ENCODE measurements around the gene CXXC5. TPM values are rescaled to one million over a fixed set of nuclear protein-coding genes. Genes with fewer than 3 reads are reported as not detected.
A peak's percentile ranks its signal among the peaks of the same experiment; 100 is the strongest.

CXXC5 gene
- total RNA-seq, 2 experiments from 2014 or later = 26.7 to 113 TPM

GRCh38 chr5:139699351-139699750 lies 51.2 kb downstream of the CXXC5 start:
- Histone ChIP-seq H2AFZ (ENCODE audit: low read length) (no peak overlapping the region), H3K4me2 (ENCODE audit: low read length) (no peak overlapping the region), H3K79me2 (ENCODE audit: insufficient read depth, low read depth, low read length) (no peaks in the 10 kb centered on the region), H3K9me2 (ENCODE audit: insufficient read depth, low read length) (no peaks in the 10 kb centered on the region), H3K27ac (ENCODE audit: low read depth, low read length, poor library complexity, severe bottlenecking) (no peak overlapping the region), H3K4me1 (ENCODE audit: insufficient read depth, low read length, poor library complexity, severe bottlenecking) (peaks cover 27% of the 10 kb centered on the region), H3K4me3 (ENCODE audit: low read depth, low read length, poor library complexity, severe bottlenecking) (no peak overlapping the region), H3K9me3 (ENCODE audit: low read length) (no peaks in the 10 kb centered on the region), H3K36me3 (ENCODE audit: insufficient read depth, low read length) (no peaks in the 10 kb centered on the region), H4K20me1 (ENCODE audit: insufficient read depth, low read length) (no peaks in the 10 kb centered on the region)
- TF ChIP-seq CTCF (conservative IDR thresholded peaks at IDR 0.05; ENCODE audit: low read length) = no peak
- TF ChIP-seq EZH2phosphoT487 (IDR thresholded peaks at IDR 0.05; ENCODE audit: borderline replicate concordance, low read depth, low read length) = no peak
- no TSS peak for BruUV-seq (replicated peaks)
- ChIA-PET POLR2A (interaction anchor here (0.8 to 1.1 kb wide), 2 partner anchors 63 to 72 kb away, joined by 3 read pairs; no protein-coding TSS in a partner anchor), CTCF (ENCODE audit: unreplicated experiment) (interaction anchor here (0.7 kb wide), 1 partner anchor 10 kb away, joined by 3 read pairs; no protein-coding TSS in a partner anchor)
- DNase-seq (ENCODE audit: low spot score) = no peak
- intact Hi-C loops (cut with micrococcal nuclease; ENCODE audit: unreplicated experiment) = no loop called here

- Histone ChIP-seq H3K27ac (ENCODE audit: low read depth, low read length, poor library complexity, severe bottlenecking) (no peak overlapping the region), H3K79me2 (ENCODE audit: insufficient read depth, low read depth, low read length) (no peaks in the 10 kb centered on the region), H2AFZ (ENCODE audit: low read length) (peak overlapping the region; percentile 53; the same call in 1 of the 2 replicates), H3K9me3 (ENCODE audit: low read length) (no peaks in the 10 kb centered on the region), H3K36me3 (ENCODE audit: insufficient read depth, low read length) (no peaks in the 10 kb centered on the region), H3K4me1 (ENCODE audit: insufficient read depth, low read length, poor library complexity, severe bottlenecking) (peaks cover 31% of the 10 kb centered on the region), H3K4me3 (ENCODE audit: low read depth, low read length, poor library complexity, severe bottlenecking) (no peak overlapping the region), H3K9me2 (ENCODE audit: insufficient read depth, low read length) (no peaks in the 10 kb centered on the region), H4K20me1 (ENCODE audit: insufficient read depth, low read length) (no peaks in the 10 kb centered on the region), H3K4me2 (ENCODE audit: low read length) (peak overlapping the region; percentile 35)
- intact Hi-C loops (cut with micrococcal nuclease; ENCODE audit: unreplicated experiment) = no loop called here
- CTCF ChIA-PET (ENCODE audit: unreplicated experiment) = no interaction called here
- DNase-seq (ENCODE audit: low spot score) = no peak
- no TSS peak for BruUV-seq (replicated peaks)
- TF ChIP-seq EZH2phosphoT487 (IDR thresholded peaks at IDR 0.05; ENCODE audit: borderline replicate concordance, low read depth, low read length) = no peak
- no peak for TF ChIP-seq CTCF (conservative IDR thresholded peaks at IDR 0.05; ENCODE audit: low read length)
- POLR2A ChIA-PET = interaction anchor here (0.7 to 1.2 kb wide), 5 partner anchors 10 to 67 kb away, joined by 3 to 4 read pairs (median 3); no protein-coding TSS in a partner anchor
These were observed 52.5 kb downstream of the CXXC5 start for GRCh38 chr5:139700711-139701055.

DNA sequence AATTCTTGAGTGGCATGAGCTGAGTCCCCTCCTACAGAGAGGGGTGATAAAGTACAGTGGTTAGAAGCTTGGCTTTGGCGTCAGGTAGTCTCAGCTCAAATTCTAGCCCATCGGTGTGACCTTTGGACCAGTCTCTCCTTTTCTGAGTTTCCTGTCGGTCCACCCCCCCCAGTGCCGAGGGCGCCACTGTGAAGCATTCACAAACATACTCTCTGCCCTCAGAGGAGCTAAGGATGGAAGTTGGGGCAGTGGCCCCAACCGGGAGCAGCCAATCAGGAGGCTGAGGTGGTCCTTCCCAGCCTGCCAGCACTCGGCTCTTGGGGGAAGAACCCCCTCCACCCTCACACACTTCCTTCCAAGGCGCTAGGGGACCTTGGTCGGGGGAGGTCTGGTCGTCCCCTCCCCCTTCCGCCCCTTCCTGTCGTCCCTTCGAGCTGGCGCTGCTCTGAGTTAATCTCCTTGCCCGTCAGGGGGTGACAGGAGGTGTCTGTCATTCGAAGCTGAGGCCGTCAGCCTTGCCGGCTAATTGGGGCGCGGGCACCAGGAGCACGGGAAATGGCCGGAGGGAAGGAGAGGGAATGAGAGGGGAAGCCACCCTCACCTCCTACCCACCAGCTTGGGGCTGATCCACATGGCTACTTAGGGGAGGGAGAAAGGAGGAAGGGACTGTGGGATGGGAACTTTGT lies 53.0 kb downstream of the CXXC5 start:
- no TSS peak for BruUV-seq (replicated peaks)
- intact Hi-C loops (cut with micrococcal nuclease; ENCODE audit: unreplicated experiment) = no loop called here
- no peaks in the 10 kb centered on the region for H3K36me3 ChIP-seq (ENCODE audit: insufficient read depth, low read length)
- H3K27ac ChIP-seq (ENCODE audit: low read depth, low read length, poor library complexity, severe bottlenecking) = no peak overlapping the region
- ChIA-PET POLR2A (interaction anchor here (0.5 to 1.2 kb wide), 6 partner anchors 9 to 99 kb away, joined by 3 to 4 read pairs (median 3); no protein-coding TSS in a partner anchor), CTCF (ENCODE audit: unreplicated experiment) (interaction anchor here (1.2 kb wide), 1 partner anchor 10 kb away, joined by 3 read pairs; no protein-coding TSS in a partner anchor)
- H3K4me1 ChIP-seq (ENCODE audit: insufficient read depth, low read length, poor library complexity, severe bottlenecking) = peaks cover 36% of the 10 kb centered on the region
- peak; percentile 54 for DNase-seq (ENCODE audit: low spot score)
- TF ChIP-seq CTCF (conservative IDR thresholded peaks at IDR 0.05; ENCODE audit: low read length) (no peak), EZH2phosphoT487 (IDR thresholded peaks at IDR 0.05; ENCODE audit: borderline replicate concordance, low read depth, low read length) (no peak)
- H3K4me3 ChIP-seq (ENCODE audit: low read depth, low read length, poor library complexity, severe bottlenecking) = no peak overlapping the region
- H3K79me2 ChIP-seq (ENCODE audit: insufficient read depth, low read depth, low read length) = no peaks in the 10 kb centered on the region
- H4K20me1 ChIP-seq (ENCODE audit: insufficient read depth, low read length) = no peaks in the 10 kb centered on the region
- peak overlapping the region; percentile 35 for H3K4me2 ChIP-seq (ENCODE audit: low read length)
- peak overlapping the region; percentile 53; the same call in 1 of the 2 replicates for H2AFZ ChIP-seq (ENCODE audit: low read length)
- H3K9me3 ChIP-seq (ENCODE audit: low read length) = no peaks in the 10 kb centered on the region
- H3K9me2 ChIP-seq (ENCODE audit: insufficient read depth, low read length) = no peaks in the 10 kb centered on the region
